Measurements from ENCODE around the gene C4B.
"Not testable (repeated sequence)": the region's sequence is repeated elsewhere in the genome, so short reads cannot be mapped to it uniquely, and the experiment has no call there.

Gene C4B

DNA sequence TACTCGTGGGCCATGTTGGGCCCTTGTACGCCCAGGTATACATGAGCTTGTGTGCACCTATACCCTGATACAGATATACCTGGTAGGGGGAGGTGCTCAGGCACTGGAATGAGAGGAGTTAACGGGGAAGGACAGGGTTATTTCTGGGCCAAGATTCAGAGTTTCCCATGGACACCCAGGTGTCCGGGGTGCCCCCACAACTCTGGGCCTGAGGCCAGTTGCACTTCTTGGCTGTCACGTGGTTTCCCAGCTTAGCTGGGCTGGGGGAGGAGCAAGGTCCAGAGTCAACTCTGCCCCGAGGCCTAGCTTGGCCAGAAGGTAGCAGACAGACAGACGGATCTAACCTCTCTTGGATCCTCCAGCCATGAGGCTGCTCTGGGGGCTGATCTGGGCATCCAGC lies 32.9 kb upstream of the C4B start, which contains the start of gene C4A:
Gene C4A, plus strand, starts transcription at position 314 of the 400 bp plus-strand sequence. Its CDS starts 51 bp downstream, at position 365.
- not testable (repeated sequence) for DNase-seq

DNA sequence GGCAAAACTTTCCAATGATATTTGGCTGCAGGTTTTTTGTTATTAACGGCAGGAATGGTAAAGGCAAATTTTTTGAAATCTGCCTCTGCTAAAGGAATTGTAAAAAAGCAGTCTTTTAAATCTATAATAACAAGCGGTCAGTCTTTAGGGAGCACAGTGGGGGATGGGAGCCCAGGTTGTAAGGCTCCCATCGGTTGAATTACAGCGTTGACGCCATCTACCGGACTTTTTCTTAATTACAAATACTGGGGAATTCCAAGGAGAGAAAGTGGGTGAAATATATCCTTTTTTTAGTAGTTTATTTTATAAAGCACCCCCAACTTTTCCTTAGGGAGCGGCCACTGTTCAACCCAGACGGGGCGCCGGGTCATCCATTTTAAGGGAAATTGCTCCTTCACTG lies 25.2 kb upstream of the C4B start:
- DNase-seq: not testable (repeated sequence)

DNA sequence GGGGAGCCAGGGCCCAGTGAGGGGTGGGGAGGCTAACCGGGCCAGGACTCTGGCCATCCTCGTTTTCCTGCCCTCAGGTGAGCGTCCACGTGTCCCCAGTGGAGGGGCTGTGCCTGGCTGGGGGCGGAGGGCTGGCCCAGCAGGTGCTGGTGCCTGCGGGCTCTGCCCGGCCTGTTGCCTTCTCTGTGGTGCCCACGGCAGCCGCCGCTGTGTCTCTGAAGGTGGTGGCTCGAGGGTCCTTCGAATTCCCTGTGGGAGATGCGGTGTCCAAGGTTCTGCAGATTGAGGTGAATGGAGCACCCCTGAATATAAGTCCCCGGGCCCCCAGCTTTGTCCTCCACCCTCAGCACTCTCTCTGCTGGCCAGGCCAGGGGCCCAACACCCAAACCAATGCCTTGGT lies 20.2 kb upstream of the C4B start:
- not testable (repeated sequence) for DNase-seq

DNA sequence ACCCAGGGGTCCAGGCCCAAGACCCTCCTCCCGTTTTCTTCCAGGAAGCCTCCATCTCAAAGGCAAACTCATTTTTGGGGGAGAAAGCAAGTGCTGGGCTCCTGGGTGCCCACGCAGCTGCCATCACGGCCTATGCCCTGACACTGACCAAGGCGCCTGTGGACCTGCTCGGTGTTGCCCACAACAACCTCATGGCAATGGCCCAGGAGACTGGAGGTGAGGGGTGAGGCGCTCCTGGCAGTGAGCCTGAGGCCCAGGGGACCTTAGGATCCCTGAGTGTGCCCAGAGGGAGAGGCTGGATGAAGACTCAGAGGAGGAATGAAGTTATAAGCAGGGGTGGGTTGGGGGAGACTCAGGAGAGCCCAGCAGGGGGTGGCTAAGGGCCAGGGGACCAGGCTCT lies 18.2 kb upstream of the C4B start:
- DNase-seq: not testable (repeated sequence)

DNA sequence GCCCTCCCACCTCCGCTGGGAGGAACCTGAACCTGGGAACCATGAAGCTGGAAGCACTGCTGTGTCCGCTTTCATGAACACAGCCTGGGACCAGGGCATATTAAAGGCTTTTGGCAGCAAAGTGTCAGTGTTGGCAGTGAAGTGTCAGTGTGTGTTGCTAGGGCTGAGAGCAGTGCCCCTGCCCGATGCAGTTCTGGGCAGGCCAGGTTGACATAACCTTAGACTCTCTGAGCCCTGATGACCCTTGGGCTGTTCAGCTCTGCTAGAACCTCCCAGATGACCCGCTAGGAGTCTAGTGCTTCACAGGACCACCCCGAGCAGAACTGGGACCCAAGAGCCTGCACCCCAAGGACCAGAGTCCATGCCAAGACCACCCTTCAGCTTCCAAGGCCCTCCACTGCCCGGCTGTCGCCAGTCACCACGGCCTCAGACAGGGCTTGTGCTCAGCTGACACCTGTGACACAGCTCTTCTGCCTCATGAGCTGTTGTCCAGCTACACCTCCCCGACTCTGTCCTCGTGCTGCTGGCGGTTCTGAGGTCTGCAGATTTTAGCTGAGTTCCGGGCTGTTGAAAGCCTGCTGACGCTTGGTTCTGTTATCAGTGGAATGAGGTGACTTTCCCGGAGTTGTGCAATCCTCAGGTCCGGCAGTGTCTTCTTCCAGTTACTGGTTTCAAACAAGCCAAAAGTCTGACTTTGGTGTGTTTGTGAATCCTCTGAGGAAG lies 11.9 kb upstream of the C4B start:
- DNase-seq: not testable (repeated sequence)

DNA sequence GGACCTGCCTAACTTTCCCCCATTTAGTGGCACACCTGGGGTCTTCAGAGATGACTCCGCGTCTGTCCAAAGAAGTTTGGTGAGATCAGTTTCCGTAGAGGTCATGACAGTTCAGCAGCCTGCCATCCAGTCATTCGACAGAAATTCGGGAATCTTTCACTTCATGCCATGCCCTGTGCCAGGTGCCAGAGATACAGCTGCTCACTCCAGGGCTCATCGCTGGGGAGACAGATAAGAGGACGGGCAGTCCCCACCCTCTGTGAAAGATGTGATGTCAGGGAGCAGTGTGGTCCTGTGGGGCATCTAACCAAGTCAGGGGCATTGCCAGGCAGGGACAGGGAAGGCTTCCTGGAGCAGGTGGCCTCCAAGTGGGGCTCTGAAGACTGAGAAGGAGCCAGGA lies 11.3 kb upstream of the C4B start:
- DNase-seq: not testable (repeated sequence)

DNA sequence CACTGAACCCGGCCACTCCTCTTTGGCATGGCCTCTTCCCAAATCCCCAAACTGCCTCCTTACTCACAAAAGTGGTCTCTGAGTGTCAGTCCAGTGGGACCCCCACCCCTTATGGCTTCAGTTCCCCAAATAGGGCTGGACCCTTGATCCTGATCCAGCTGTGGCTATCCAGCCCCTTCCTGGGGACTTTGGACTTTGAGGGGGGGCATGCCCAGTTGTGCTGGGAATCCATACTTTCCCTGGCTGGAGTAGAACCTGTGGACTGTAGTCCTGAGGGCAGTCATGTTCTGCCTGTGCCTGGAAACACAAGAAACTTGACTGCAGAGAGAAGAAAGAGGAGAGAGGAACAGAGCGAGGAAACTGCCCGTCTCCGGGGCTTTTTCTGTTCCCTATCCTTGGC lies 10.2 kb upstream of the C4B start:
- DNase-seq: not testable (repeated sequence)

DNA sequence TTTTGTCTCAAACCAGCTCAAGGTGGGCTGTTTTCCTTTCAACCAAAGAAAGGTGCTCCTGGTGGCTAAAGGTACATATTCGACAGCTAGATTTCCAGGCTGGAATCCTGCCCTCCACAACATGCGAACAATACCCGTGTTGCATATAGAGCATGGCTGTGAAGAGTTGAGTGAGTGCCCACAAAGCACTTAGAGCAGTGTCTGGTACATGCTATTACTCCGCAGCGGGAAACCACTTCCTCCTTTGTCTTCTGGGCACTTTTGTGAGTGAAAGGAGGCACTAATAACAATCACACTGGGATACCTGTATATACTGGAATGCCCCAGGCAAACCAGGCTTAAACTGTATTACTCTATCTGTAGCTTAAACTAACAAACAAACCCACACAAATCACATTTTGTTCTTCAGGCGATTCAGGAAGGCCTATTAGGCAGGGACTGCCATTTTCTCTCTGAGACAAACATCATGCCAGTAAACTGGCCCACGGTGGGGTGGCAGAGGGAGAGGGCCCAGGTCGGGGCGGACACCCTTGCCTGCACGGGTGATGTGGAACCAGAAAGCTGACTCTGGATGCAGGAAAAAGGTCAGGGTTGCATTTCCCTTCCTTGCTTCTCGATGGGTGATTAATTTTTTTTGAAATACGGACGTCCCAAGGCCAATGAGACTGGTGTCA lies 9.6 kb upstream of the C4B start:
- DNase-seq: not testable (repeated sequence)

DNA sequence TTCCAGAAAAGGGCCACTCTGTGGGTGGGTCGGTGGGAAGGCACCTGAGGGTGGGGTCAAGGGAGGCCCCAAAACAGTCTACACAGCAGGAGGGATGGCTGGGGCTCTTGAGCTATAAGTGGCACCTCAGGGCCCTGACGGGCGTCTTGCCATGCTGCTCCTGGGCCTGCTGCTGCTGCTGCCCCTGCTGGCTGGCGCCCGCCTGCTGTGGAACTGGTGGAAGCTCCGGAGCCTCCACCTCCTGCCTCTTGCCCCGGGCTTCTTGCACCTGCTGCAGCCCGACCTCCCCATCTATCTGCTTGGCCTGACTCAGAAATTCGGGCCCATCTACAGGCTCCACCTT lies 9.1 kb upstream of the C4B start:
- DNase-seq: peak; percentile 1

DNA sequence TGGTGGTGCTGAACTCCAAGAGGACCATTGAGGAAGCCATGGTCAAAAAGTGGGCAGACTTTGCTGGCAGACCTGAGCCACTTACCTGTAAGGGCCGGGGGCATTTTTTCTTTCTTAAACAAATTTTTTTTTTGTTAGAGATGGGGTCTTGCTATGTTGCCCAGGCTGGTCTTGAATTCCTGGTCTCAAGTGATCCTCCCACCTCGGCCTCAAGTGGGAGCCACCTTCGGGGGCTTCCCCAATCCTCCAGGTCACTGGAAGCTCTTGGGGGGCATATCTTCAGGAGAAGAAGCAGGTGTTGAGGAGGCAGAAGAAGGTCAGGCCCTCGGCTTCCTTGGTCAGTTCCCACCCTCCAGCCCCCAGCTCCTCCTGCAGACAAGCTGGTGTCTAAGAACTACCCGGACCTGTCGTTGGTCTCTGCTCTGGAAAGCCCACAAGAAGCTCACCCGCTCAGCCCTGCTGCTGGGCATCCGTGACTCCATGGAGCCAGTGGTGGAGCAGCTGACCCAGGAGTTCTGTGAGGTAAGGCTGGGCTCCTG lies 8.5 kb upstream of the C4B start:
- not testable (repeated sequence) for DNase-seq

DNA sequence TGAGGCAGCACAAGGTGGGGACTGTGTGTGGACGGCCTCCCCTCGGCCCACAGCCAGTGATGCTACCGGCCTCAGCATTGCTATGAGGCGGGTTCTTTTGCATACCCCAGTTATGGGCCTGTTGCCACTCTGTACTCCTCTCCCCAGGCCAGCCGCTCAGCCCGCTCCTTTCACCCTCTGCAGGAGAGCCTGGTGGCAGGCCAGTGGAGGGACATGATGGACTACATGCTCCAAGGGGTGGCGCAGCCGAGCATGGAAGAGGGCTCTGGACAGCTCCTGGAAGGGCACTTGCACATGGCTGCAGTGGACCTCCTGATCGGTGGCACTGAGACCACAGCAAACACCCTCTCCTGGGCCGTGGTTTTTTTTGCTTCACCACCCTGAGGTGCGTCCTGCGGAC lies 7.5 kb upstream of the C4B start:
- peak; percentile 1 for DNase-seq

DNA sequence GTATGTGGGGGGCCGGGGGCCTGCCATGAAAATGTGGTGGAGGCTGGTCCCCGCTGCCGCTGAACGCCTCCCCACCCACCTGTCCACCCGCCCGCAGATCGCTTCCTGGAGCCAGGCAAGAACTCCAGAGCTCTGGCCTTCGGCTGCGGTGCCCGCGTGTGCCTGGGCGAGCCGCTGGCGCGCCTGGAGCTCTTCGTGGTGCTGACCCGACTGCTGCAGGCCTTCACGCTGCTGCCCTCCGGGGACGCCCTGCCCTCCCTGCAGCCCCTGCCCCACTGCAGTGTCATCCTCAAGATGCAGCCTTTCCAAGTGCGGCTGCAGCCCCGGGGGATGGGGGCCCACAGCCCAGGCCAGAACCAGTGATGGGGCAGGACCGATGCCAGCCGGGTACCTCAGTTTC lies 6.6 kb upstream of the C4B start:
- not testable (repeated sequence) for DNase-seq

DNA sequence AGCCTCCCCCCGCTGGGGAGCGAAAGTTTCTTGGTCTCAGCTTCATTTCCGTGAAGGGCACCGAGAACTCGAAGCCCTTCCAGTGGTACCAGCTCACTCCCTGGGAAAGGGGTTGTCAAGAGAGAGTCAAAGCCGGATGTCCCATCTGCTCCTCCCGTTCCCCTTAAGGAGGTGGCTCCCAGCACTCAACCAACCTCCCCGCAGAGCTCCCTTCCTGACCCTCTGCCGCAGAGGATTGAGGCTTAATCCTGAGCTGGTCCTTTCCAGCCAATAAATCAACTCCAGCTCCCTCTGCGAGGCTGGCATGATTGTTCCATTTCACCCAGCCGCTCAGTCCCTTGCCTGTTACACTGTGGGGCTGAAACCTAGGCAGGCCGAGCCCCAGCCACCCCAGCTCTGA lies 6.0 kb upstream of the C4B start:
- peak; percentile 1 for DNase-seq

DNA sequence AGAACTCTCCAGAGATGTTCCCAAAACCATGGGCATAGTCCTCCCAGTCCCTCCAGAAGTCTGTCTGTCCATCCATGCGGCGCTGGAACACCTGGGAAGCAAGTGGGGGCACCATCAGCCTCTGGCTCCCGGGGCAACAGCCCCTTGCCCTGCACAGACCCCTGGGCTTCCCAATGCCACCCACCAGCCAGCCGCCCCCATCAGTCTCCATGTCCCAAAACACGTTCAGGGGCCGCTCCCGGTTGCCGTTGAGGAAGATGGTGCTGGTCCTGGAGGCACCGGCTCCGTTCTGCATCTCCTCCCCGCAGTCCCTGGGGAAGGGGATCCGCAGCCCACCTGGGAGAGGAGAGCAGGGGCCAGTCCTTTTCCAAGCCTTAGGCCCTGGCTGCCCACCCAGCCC lies 5.1 kb upstream of the C4B start:
- not testable (repeated sequence) for DNase-seq

DNA sequence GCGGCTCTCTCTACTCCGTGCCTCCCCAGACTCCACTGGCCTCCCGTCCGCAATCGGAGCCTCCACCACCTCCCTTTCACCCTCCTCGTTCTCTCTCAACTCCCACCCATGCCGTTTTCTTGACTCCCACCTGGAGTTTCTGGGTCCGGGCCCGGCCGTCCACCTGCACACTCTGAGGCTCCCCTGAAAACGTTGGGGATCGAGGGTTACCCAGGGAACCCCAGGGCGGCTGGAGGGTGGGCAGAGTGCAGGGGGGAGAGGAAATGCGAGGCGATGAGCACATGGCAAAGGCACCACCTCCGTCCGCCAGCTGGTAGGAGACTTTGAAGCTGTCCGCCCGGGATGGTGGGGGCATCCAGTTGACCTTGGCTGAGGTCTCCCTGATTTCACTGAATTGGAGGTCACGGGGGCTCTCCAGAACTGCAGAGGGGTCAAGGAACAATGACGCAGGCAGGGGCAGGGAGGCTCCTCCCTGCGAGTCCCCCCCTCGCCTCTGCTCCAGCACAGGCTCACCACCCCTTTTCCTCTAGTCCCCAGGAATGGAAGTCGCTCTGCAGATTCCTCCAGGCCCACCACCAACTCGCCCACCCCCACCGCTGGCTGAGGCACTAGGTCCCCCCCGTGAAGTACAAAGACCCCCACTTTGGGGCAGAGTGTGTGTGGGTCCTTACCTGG lies 3.6 kb upstream of the C4B start:
- not testable (repeated sequence) for DNase-seq

DNA sequence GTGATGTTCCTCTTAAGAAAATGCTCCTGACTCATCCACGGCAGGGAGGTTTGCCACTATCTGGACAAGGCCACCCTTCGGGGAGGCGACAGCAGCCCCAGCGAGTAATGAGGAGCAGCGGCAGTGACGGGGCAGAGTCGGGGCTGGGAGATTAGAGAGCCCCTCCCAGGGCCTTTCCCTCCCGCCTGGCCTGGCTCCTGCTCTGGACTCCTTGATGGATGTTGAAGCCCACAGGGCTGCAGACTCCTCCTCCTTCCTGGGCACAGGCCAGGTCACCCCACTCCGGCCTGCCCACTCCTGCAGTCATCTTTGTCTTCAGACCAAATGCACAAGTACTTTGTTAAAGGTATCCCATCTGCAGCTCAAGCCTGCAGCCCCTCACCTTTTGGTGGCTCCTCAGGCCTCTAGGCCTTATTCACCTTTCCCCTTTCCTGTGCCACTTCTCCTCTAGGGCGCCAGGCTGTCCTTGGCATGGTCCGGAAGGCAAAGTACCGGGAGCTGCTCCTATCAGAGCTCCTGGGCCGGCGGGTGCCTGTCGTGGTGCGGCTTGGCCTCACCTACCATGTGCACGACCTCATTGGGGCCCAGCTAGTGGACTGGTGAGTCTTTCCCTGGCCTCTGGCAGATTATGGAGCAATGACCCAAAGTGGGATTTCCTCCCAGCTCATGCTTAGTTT lies 1.5 kb upstream of the C4B start:
- not testable (repeated sequence) for DNase-seq

DNA sequence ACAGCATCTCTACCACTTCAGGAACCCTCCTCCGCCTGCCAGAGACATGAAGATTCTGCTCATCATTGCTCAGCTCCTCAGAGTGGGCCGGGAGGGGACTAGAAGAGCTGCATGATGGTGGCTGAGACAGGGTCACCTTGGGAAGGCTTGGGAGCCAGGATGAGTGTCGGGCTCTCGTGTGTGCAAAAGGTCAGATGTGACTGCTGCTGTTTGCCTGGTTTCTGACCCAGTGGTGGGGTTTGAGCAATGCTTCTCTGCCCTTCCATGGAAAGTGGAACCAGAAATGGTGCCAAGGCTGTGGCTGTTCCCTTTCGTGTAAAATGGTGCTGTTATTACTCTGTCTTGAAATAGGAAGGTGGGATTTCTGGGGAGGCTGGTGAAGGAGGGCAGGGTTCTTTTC lies 857 bp upstream of the C4B start:
- not testable (repeated sequence) for DNase-seq

DNA sequence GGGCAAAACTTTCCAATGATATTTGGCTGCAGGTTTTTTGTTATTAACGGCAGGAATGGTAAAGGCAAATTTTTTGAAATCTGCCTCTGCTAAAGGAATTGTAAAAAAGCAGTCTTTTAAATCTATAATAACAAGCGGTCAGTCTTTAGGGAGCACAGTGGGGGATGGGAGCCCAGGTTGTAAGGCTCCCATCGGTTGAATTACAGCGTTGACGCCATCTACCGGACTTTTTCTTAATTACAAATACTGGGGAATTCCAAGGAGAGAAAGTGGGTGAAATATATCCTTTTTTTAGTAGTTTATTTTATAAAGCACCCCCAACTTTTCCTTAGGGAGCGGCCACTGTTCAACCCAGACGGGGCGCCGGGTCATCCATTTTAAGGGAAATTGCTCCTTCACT lies 7.5 kb downstream of the C4B start:
- not testable (repeated sequence) for DNase-seq

DNA sequence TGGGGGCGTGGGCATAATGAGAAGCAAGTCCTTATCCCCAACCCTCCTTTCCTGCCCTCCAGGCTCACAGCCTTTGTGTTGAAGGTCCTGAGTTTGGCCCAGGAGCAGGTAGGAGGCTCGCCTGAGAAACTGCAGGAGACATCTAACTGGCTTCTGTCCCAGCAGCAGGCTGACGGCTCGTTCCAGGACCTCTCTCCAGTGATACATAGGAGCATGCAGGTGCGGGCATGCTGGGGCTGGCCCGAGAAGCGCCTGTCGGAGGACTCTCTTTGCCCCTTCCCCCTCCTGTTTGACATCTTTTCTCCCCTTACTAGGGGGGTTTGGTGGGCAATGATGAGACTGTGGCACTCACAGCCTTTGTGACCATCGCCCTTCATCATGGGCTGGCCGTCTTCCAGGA lies 14.0 kb downstream of the C4B start:
- not testable (repeated sequence) for DNase-seq

DNA sequence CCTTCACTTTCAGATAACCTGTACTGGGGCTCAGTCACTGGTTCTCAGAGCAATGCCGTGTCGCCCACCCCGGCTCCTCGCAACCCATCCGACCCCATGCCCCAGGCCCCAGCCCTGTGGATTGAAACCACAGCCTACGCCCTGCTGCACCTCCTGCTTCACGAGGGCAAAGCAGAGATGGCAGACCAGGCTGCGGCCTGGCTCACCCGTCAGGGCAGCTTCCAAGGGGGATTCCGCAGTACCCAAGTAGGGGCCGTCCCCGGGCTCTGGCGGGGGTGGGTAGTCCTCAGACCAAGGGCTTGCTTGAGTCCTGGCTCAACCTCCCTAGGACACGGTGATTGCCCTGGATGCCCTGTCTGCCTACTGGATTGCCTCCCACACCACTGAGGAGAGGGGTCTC lies 15.0 kb downstream of the C4B start:
- DNase-seq: not testable (repeated sequence)

DNA sequence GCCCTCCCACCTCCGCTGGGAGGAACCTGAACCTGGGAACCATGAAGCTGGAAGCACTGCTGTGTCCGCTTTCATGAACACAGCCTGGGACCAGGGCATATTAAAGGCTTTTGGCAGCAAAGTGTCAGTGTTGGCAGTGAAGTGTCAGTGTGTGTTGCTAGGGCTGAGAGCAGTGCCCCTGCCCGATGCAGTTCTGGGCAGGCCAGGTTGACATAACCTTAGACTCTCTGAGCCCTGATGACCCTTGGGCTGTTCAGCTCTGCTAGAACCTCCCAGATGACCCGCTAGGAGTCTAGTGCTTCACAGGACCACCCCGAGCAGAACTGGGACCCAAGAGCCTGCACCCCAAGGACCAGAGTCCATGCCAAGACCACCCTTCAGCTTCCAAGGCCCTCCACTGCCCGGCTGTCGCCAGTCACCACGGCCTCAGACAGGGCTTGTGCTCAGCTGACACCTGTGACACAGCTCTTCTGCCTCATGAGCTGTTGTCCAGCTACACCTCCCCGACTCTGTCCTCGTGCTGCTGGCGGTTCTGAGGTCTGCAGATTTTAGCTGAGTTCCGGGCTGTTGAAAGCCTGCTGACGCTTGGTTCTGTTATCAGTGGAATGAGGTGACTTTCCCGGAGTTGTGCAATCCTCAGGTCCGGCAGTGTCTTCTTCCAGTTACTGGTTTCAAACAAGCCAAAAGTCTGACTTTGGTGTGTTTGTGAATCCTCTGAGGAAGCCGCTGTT lies 20.9 kb downstream of the C4B start:
- DNase-seq: not testable (repeated sequence)

DNA sequence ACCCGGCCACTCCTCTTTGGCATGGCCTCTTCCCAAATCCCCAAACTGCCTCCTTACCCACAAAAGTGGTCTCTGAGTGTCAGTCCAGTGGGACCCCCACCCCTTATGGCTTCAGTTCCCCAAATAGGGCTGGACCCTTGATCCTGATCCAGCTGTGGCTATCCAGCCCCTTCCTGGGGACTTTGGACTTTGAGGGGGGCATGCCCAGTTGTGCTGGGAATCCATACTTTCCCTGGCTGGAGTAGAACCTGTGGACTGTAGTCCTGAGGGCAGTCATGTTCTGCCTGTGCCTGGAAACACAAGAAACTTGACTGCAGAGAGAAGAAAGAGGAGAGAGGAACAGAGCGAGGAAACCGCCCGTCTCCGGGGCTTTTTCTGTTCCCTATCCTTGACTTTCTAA lies 22.5 kb downstream of the C4B start:
- not testable (repeated sequence) for DNase-seq
